Peyer's patch (tissue), 4 donors: Measurements from ENCODE around the gene NLRC3.

Source experiments
- POLR2A ChIP-seq, 2 donors: fragments of 450-650 bp; IDR thresholded peaks; one replicate each; pipeline ENCODE4 v1.5.1; 2017; ENCODE audit warnings: antibody characterized with exemption in 2 of 2, mild to moderate bottlenecking in 2 of 2, moderate library complexity in 2 of 2
- TF ChIP-seq, protein P1 (sequence below), 6 experiments: fragments of 450-650 bp in 4 of 6; fragments of 200-600 bp in 2 of 6; sonication (generic) in 1 of 6; IDR thresholded peaks; one replicate each; pipeline ENCODE4 v1.5.1; 2017 to 2019; ENCODE audit warnings: antibody characterized with exemption in 6 of 6, mild to moderate bottlenecking in 3 of 6, moderate library complexity in 1 of 6

DNA sequence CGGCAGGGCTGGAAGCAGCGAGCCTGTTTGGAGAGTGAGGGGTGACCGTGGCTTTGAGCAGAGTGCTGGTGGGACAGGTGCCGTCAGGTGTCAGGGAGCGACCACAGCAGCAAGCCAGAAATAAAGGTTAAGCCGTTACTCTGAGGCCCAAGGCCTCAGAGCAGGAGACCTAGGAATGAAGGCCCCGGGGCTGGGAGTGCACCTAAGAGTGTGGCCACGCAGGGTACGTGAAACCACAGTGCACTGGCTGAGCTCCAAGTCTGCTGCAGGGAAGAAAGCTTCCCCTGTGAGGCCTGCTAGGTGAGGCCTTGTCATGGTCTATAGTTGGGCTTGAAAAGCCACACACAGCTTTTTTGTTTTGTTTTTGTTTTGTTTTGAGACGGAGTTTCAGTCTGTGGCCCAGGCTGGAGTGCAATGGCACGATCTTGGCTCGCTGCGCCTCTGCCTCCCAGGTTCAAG lies 67.7 kb downstream of the NLRC3 start:
- no peak for TF ChIP-seq POLR2A (IDR thresholded peaks at IDR 0.05)
- TF ChIP-seq, protein P1, sequence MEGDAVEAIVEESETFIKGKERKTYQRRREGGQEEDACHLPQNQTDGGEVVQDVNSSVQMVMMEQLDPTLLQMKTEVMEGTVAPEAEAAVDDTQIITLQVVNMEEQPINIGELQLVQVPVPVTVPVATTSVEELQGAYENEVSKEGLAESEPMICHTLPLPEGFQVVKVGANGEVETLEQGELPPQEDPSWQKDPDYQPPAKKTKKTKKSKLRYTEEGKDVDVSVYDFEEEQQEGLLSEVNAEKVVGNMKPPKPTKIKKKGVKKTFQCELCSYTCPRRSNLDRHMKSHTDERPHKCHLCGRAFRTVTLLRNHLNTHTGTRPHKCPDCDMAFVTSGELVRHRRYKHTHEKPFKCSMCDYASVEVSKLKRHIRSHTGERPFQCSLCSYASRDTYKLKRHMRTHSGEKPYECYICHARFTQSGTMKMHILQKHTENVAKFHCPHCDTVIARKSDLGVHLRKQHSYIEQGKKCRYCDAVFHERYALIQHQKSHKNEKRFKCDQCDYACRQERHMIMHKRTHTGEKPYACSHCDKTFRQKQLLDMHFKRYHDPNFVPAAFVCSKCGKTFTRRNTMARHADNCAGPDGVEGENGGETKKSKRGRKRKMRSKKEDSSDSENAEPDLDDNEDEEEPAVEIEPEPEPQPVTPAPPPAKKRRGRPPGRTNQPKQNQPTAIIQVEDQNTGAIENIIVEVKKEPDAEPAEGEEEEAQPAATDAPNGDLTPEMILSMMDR (IDR thresholded peaks at IDR 0.05): no peak
